ENCODE results near the gene KRT5. TPM values are rescaled to one million over a fixed set of nuclear protein-coding genes. Genes with fewer than 3 reads are reported as not detected.

The KRT5 gene
- total RNA-seq, 4 donors from 2014 or later: 4.6 to 452 (median 18.6) TPM

DNA sequence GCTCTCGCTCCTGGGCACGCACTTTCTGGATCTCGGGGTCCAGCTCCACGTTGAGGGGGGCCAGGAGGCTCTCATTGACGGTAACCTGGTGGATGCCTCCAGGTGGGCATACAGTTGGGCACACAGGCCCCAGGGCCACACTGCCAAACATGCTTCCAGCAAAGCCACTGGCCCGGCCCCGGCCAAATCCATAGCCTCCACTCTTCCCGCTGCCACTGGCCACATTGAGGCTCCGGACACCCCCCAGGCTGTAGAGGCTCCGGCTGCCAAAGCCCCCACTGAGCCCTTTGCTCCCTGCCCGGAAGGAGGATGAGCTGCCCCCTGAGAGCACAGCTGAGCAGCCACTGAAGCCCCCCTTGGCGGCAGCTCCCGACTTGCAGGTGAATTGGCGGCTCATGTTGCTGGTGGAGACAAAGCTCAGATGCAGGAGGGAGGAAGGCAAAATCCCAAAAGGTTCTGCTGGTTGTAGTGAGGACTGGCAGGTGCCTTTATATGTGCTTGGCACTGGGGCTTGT is 32.5 kb upstream of the KRT5 start, which contains the start of gene KRT71:
Gene KRT71, minus strand, starts transcription at position 465 of the 515 bp plus-strand sequence. Its CDS starts 68 bp downstream, at position 397.
- Histone ChIP-seq H3K36me3 (no peaks in the 10 kb centered on the region), H3K27ac (no peak within 1 kb of the TSS), H3K4me1 (no peaks in the 10 kb centered on the region), H3K27me3 (peaks cover 21% of the 10 kb centered on the region), H3K9me3 (no peaks in the 10 kb centered on the region), H3K4me3 (no peak within 1 kb of the TSS)
- TF ChIP-seq POLR2A (IDR thresholded peaks at IDR 0.05) (no peak), EP300 (IDR thresholded peaks at IDR 0.05) (no peak), POLR2AphosphoS5 (IDR thresholded peaks at IDR 0.05) (no peak)
- TF ChIP-seq, protein P1, sequence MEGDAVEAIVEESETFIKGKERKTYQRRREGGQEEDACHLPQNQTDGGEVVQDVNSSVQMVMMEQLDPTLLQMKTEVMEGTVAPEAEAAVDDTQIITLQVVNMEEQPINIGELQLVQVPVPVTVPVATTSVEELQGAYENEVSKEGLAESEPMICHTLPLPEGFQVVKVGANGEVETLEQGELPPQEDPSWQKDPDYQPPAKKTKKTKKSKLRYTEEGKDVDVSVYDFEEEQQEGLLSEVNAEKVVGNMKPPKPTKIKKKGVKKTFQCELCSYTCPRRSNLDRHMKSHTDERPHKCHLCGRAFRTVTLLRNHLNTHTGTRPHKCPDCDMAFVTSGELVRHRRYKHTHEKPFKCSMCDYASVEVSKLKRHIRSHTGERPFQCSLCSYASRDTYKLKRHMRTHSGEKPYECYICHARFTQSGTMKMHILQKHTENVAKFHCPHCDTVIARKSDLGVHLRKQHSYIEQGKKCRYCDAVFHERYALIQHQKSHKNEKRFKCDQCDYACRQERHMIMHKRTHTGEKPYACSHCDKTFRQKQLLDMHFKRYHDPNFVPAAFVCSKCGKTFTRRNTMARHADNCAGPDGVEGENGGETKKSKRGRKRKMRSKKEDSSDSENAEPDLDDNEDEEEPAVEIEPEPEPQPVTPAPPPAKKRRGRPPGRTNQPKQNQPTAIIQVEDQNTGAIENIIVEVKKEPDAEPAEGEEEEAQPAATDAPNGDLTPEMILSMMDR (IDR thresholded peaks at IDR 0.05): no peak
- no peak for ATAC-seq
- 100% methylated on average over 1 to 2 of the region's 14 CpGs for WGBS, 2 donors (ENCODE audit: low coverage in 1 of 2)

DNA sequence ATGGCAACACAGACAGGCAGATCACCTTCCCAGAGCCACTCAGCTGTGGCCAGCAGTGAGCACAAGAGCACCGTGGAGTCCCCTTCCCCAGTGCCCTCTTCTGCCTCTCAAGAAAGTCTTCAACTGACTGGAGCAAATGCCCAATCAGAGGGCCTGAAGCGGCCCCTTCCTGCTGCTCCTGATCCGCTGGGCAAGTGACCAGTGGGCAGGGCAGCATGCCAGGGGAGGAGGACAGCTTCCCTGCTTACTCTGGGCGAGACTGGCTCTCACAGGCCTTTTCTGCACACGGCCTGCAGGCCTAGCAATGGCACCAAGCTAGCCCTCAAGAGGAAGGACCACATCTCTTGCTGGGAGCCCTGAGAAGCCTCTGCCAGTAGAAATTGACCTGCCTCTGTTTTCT is 31.9 kb upstream of the KRT5 start:
- no peak for ATAC-seq
- WGBS, 2 donors (ENCODE audit: low coverage in 1 of 2): no CpG with 5 or more reads among the region's 5 CpGs

DNA sequence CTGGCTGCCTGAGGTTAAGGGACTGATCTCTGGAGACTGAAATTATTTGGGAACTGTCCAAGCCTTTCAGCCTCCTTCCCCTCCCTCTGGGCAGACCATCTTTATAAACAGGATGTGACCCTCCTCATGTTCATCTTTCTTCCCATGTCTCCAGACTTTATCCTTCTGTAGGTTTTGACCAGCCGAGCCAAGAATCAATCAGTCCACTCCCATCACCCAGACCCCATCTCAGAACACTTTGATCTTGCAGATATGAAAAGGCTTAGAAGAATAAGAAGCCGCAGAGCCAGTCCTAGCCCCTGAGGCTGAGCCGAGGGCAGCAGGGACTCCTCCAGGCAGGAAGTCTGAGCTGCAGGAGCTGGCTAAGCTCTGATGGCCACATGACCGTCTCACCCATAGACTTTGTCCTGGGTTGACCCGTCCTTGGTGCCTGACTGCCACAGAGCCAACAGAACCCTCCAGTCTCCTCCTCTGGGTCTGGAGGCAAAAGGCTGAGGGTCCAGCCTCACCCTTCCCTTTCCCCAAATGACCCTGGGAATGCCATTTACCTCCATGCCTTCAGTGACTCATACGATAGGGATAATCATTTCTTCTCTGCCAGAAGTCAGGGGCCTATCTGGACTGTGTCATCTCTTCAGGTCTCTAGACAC is 31.1 kb upstream of the KRT5 start:
- Histone ChIP-seq H3K4me3 (no peak overlapping the region), H3K27me3 (peaks cover 21% of the 10 kb centered on the region), H3K4me1 (no peaks in the 10 kb centered on the region), H3K36me3 (no peaks in the 10 kb centered on the region), H3K9me3 (no peaks in the 10 kb centered on the region), H3K27ac (no peak overlapping the region)
- 56 to 67% methylated on average over 2 to 3 of the region's 6 CpGs for WGBS, 2 donors (ENCODE audit: low coverage in 1 of 2)
- TF ChIP-seq EP300 (IDR thresholded peaks at IDR 0.05) (no peak), POLR2A (IDR thresholded peaks at IDR 0.05) (no peak), POLR2AphosphoS5 (IDR thresholded peaks at IDR 0.05) (no peak)
- TF ChIP-seq, protein P1 (IDR thresholded peaks at IDR 0.05): no peak
- no peak for ATAC-seq

More for the DNA sequence above, 31.9 kb upstream of the KRT5 start:
- H3K4me3 ChIP-seq: no peak overlapping the region
- H3K36me3 ChIP-seq: no peaks in the 10 kb centered on the region
- H3K27ac ChIP-seq: no peak overlapping the region
- TF ChIP-seq POLR2AphosphoS5 (IDR thresholded peaks at IDR 0.05) (no peak), POLR2A (IDR thresholded peaks at IDR 0.05) (no peak), EP300 (IDR thresholded peaks at IDR 0.05) (no peak)
- TF ChIP-seq, protein P1 (IDR thresholded peaks at IDR 0.05): no peak
- peaks cover 21% of the 10 kb centered on the region for H3K27me3 ChIP-seq
- no peaks in the 10 kb centered on the region for H3K9me3 ChIP-seq
- no peaks in the 10 kb centered on the region for H3K4me1 ChIP-seq

DNA sequence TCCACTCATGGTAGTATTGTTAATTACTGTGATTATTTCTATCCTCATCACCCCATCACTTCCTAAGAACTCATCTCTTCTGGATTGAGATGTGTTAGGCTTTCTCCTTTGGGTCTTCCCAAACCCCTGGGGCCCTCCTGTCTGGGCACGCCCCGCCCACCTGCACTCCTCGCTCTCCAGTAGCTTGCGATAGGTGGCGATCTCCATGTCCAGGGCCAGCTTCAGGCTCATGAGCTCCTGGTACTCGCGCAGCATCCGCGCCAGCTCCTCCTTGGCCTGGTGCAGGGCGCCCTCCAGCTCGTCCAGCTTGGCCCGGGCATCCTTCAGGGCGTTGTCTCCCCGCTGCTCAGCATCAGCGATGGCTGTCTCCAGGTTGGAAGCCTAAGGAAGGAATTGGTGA is 25.9 kb upstream of the KRT5 start:
- Histone ChIP-seq H3K27ac (no peak overlapping the region), H3K4me1 (no peaks in the 10 kb centered on the region), H3K36me3 (no peaks in the 10 kb centered on the region), H3K4me3 (no peak overlapping the region), H3K27me3 (peaks cover 16% of the 10 kb centered on the region), H3K9me3 (no peaks in the 10 kb centered on the region)
- no peak for ATAC-seq
- TF ChIP-seq EP300 (IDR thresholded peaks at IDR 0.05) (no peak), POLR2AphosphoS5 (IDR thresholded peaks at IDR 0.05) (no peak), POLR2A (IDR thresholded peaks at IDR 0.05) (no peak)
- TF ChIP-seq, protein P1 (IDR thresholded peaks at IDR 0.05): no peak
- WGBS, 2 donors (ENCODE audit: low coverage in 1 of 2): no CpG with 5 or more reads among the region's 15 CpGs
